Stomach (tissue), 9 donors: ENCODE measurements around the gene RHBG. TPM values are rescaled to one million over a fixed set of nuclear protein-coding genes. Genes with fewer than 3 reads are reported as not detected.
"Not testable (repeated sequence)": the region's sequence is repeated elsewhere in the genome, so short reads cannot be mapped to it uniquely, and the experiment has no call there.

ENCODE experiments used
- DNase-seq, 2 donors: peaks; one replicate each; pipeline versions ENCODE4 v3.0.0 to v3.0.0-alpha.2; 2013 to 2019
- H3K27ac ChIP-seq, 5 donors: fragments of 200-600 bp in 4 of 5; sonication (generic) in 4 of 5; one replicate each; pipeline ENCODE4 v1.5.1; 2013 to 2019; ENCODE audit warnings: mild to moderate bottlenecking in 1 of 5, moderate library complexity in 1 of 5
- H3K27me3 ChIP-seq, 3 donors: fragments of 200-600 bp; sonication (generic); one replicate each; pipeline ENCODE4 v1.5.1; 2017 to 2019; ENCODE audit warnings: mixed run types in 1 of 3
- H3K36me3 ChIP-seq, 4 donors: fragments of 200-600 bp; sonication (generic); 1 replicate in 3 of 4; 2 replicates in 1 of 4; pipeline ENCODE4 v1.5.1; 2016 to 2019
- H3K4me1 ChIP-seq, 4 donors: fragments of 200-600 bp; sonication (generic); one replicate each; pipeline ENCODE4 v1.5.1; 2016 to 2019
- H3K4me3 ChIP-seq, 4 donors: fragments of 200-600 bp; sonication (generic) in 3 of 4; one replicate each; pipeline ENCODE4 v1.5.1; 2016 to 2019; ENCODE audit warnings: mild to moderate bottlenecking in 1 of 4
- H3K9me3 ChIP-seq, 4 donors: fragments of 200-600 bp; sonication (generic); one replicate each; pipeline ENCODE4 v1.5.1; 2016 to 2019
- EP300 ChIP-seq: sonication (generic); formaldehyde crosslinking; IDR thresholded peaks from one replicate; pipeline ENCODE4 v1.6.1; 2017; ENCODE audit warnings: antibody characterized with exemption
- POLR2A ChIP-seq, 4 donors: fragments of 450-650 bp; IDR thresholded peaks; one replicate each; pipeline ENCODE4 v1.6.1; 2016; ENCODE audit warnings: antibody characterized with exemption in 4 of 4, control low read depth in 2 of 4, mild to moderate bottlenecking in 1 of 4, moderate library complexity in 1 of 4
- POLR2AphosphoS5 ChIP-seq, 3 donors: sonication (generic); formaldehyde crosslinking; IDR thresholded peaks; one replicate each; pipeline ENCODE4 v1.6.1; 2016; ENCODE audit warnings: antibody characterized with exemption in 3 of 3
- WGBS, 5 donors: extraction: QIAGEN DNeasy Blood & Tissue Kit in 3 of 5; methylation state at CpG; one replicate each; pipeline versions ENCODE4 v1.1.5 to v1.1.7; 2013 to 2018; 5-methylcytosine and 5-hydroxymethylcytosine counted together
- intact Hi-C: fragments of 100-400 bp; cut with DNase I; formaldehyde crosslinking; loops from one replicate; pipeline ENCODE4 v1.15.1; 2023; ENCODE audit warnings: low total_unique reads
- polyA plus RNA-seq, 3 donors: library from polyadenylated mRNA; stranded (reverse); fragments of 200-250 nt; gene quantifications; one replicate each; pipeline ENCODE4 v1.2.3, GENCODE V29; 2013
- total RNA-seq, 5 donors: library from RNA; depleted of rRNA; stranded (reverse); fragments of >200 nt; gene quantifications; one replicate each; pipeline versions ENCODE4 v1.1.0 to v1.2.3, GENCODE V29; 2014 to 2016
- TF ChIP-seq, protein P1 (sequence below), 7 experiments: fragments of 450-650 bp in 4 of 7; fragments of 200-600 bp in 3 of 7; sonication (generic) in 3 of 7; IDR thresholded peaks; one replicate each; pipeline ENCODE4 v1.5.1; 2016 to 2019; ENCODE audit warnings: antibody characterized with exemption in 7 of 7, control low read depth in 2 of 7, mild to moderate bottlenecking in 1 of 7
- donor health status: healthy with polysubstance abuse.
- donor health status: Bipolar disorder and iron deficiency.
- donor health status: healthy.

RHBG gene
- total and polyA plus RNA-seq, 8 donors = 0.70 TPM; not detected in 7

DNA sequence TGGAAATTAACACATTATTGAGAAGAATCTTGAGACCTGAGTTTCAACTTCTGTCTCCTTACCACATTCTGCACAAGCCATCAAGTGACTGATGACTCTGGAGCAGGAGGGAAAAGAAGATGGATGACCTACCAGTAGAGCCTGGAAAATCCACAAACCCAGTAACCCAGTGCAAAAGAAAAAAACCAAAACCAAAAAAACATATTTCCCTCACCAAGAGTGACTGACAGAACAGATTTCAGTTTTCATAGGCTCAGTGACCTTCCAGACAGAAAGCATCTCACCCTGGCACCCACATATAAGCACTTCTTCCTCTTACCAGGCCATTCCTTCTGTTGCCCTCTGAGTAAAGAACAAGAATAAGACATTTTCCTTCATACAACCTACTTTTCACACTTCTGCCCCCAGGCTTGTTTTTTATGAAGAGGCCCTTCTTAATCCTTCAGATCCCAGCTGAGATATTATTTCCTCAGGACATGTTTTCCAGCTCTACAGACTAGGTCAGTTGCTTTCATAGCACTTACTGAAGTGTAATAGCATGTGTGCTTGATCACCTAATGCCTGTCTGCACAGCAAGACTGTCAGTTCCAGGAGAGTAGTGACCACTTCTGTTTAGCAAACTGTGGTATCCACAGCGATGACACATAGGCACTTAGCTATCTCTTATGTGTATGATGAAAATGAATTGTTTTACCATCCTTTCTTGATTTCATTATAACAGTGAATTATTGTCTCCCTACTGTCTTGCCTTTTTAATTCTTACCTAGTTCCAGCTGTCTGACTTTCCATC is 26.6 kb upstream of the RHBG start:
- H3K27me3 ChIP-seq = peaks cover 0 to 7% (median 0%) of the 10 kb centered on the region in 3 donors
- TF ChIP-seq POLR2AphosphoS5 (IDR thresholded peaks at IDR 0.05) = no peak
- TF ChIP-seq, protein P1, sequence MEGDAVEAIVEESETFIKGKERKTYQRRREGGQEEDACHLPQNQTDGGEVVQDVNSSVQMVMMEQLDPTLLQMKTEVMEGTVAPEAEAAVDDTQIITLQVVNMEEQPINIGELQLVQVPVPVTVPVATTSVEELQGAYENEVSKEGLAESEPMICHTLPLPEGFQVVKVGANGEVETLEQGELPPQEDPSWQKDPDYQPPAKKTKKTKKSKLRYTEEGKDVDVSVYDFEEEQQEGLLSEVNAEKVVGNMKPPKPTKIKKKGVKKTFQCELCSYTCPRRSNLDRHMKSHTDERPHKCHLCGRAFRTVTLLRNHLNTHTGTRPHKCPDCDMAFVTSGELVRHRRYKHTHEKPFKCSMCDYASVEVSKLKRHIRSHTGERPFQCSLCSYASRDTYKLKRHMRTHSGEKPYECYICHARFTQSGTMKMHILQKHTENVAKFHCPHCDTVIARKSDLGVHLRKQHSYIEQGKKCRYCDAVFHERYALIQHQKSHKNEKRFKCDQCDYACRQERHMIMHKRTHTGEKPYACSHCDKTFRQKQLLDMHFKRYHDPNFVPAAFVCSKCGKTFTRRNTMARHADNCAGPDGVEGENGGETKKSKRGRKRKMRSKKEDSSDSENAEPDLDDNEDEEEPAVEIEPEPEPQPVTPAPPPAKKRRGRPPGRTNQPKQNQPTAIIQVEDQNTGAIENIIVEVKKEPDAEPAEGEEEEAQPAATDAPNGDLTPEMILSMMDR (IDR thresholded peaks at IDR 0.05) = no peak
- TF ChIP-seq EP300 = no peak
- no peak for TF ChIP-seq POLR2A (IDR thresholded peaks at IDR 0.05)
- H3K9me3 ChIP-seq = no peaks in the 10 kb centered on the region
- H3K27ac ChIP-seq = no peak overlapping the region
- no peaks in the 10 kb centered on the region for H3K36me3 ChIP-seq
- 88 to 97% (median 94%) methylated on average over 1 of the region's 1 CpG for WGBS, 5 donors
- no peak overlapping the region for H3K4me3 ChIP-seq
- intact Hi-C loops = no loop called here
- DNase-seq = no peak
- peaks cover 1 to 2% (median 2%) of the 10 kb centered on the region in 4 donors for H3K4me1 ChIP-seq

DNA sequence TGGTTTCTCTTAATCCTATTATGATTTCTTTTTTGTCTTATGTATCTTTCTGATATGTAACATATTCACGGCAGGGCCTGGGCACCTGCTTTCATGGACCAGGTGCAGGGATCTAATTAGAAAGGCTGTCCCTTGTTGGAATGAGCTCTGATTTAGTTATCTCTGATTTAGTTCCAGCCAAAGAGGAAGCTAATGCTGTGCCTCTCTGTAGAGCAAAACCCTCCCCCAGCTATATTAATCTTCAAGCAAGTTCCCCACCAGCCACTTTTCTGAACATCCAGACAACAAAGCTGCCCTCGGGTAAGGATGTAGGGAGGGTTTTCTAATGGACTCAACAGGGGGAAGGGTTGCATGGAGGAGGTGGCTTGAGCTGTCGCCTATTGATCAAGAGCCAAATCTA is 24.6 kb upstream of the RHBG start:
- TF ChIP-seq EP300 (no peak), POLR2A (IDR thresholded peaks at IDR 0.05) (no peak), POLR2AphosphoS5 (IDR thresholded peaks at IDR 0.05) (no peak)
- TF ChIP-seq, protein P1 (IDR thresholded peaks at IDR 0.05) = no peak
- H3K9me3 ChIP-seq = no peaks in the 10 kb centered on the region
- 36 to 61% (median 51%) methylated on average over 3 of the region's 3 CpGs for WGBS, 5 donors
- H3K27ac ChIP-seq = no peak overlapping the region
- DNase-seq = no peak
- intact Hi-C loops = no loop called here
- H3K27me3 ChIP-seq = peaks cover 0 to 7% (median 0%) of the 10 kb centered on the region in 3 donors
- no peak overlapping the region for H3K4me3 ChIP-seq
- no peaks in the 10 kb centered on the region for H3K4me1 ChIP-seq
- no peaks in the 10 kb centered on the region for H3K36me3 ChIP-seq

DNA sequence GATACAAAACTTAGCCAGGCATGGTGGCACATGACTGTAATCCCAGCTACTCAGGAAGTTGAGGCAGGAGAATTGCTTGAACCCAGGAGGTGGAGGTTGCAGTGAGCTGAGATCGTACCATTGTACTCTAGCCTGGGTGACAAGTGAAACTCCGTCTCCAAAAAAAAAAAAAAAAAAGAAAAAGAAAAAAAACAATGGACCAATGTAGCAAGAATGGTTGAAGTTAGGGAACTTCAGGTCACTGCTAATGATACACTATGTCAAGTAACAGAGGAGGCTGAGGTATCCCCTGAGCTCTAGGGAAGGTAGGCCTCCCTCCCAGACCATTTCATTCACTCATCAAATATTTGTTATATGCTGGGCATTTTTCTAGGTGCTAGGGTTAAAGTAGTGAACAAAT is 23.0 kb upstream of the RHBG start:
- H3K27ac ChIP-seq, H3K27me3 ChIP-seq, DNase-seq, H3K9me3 ChIP-seq, H3K4me3 ChIP-seq, intact Hi-C loops, H3K36me3 ChIP-seq, H3K4me1 ChIP-seq: not testable (repeated sequence)
- whole genome bisulfite sequencing, 5 donors = 83 to 100% (median 93%) methylated on average over 2 of the region's 2 CpGs

DNA sequence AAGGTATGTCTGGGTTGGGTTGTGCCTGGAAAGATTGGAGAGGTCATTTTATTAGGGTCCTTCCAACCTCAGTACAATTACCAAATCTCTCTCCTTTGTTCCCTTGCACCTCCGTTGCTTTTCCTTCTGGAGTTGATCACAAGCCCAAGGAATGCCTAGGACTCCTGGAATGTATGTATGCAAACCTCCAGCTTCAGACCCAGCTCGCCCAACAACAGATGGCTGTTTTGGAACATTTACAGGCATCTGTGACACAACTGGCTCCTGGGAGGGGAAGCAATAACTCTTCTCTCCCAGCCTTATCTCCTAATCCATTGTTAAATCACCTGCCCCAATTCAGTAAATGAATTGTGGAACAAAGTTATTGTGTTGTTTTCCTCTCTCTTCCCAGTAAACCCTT is 22.4 kb upstream of the RHBG start:
- no peak for DNase-seq
- Histone ChIP-seq H3K36me3 (no peaks in the 10 kb centered on the region), H3K27ac (no peak overlapping the region), H3K9me3 (no peaks in the 10 kb centered on the region), H3K27me3 (peaks cover 0 to 7% (median 0%) of the 10 kb centered on the region in 3 donors), H3K4me3 (no peak overlapping the region), H3K4me1 (no peaks in the 10 kb centered on the region)
- WGBS, 5 donors = 42 to 63% (median 58%) methylated on average over 2 of the region's 2 CpGs
- no peak for TF ChIP-seq POLR2A (IDR thresholded peaks at IDR 0.05)
- TF ChIP-seq, protein P1 (IDR thresholded peaks at IDR 0.05) = no peak
- TF ChIP-seq POLR2AphosphoS5 (IDR thresholded peaks at IDR 0.05) = no peak
- no peak for TF ChIP-seq EP300
- intact Hi-C loops = no loop called here

DNA sequence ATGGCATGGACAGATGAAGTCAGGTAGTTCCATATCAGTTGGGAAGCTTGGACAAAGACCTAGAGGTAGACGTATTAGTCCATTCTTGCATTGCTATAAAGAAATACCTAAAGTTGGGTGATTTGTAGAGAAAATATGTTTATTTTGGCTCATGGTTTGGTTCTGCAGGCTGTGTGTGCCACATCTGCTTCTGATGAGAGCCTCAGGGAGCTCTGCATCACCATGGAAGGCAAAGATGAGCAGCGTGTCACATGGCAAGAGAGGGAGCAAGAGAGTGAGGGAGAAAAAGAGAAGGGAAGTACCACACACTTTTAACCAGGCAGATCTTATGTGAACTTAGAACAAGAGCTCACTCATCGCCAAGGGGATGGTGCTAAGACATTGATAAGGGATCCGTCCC is 21.7 kb upstream of the RHBG start:
- peaks cover 0 to 7% (median 0%) of the 10 kb centered on the region in 3 donors for H3K27me3 ChIP-seq
- no peak overlapping the region for H3K27ac ChIP-seq
- H3K4me1 ChIP-seq = no peaks in the 10 kb centered on the region
- H3K9me3 ChIP-seq = no peaks in the 10 kb centered on the region
- H3K36me3 ChIP-seq = no peaks in the 10 kb centered on the region
- intact Hi-C loops = no loop called here
- no peak overlapping the region for H3K4me3 ChIP-seq
- TF ChIP-seq EP300 = no peak
- TF ChIP-seq POLR2AphosphoS5 (IDR thresholded peaks at IDR 0.05) = no peak
- TF ChIP-seq, protein P1 (IDR thresholded peaks at IDR 0.05) = no peak
- TF ChIP-seq POLR2A (IDR thresholded peaks at IDR 0.05) = no peak
- DNase-seq = no peak
- 84 to 91% (median 85%) methylated on average over 4 of the region's 4 CpGs for WGBS, 5 donors

DNA sequence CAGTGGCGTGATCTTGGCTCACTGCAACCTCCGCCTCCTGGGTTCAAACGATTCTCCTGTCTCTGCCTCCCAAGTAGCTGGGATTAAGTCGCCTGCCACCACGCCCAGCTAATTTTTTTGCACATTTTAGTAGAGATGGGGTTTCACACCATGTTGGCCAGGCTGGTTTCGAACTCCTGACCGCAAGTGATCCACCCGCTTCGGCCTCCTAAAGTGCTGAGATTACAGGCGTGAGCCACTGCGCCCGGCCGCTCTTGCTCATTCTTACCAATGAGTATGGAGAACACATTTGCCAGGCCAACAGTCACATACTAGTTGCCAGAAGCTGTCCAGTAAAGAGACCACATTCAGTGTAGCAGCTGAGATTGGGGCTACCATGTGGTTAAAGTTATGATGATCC is 16.5 kb upstream of the RHBG start:
- H3K4me1 ChIP-seq, DNase-seq, H3K9me3 ChIP-seq, H3K27ac ChIP-seq, H3K4me3 ChIP-seq, H3K36me3 ChIP-seq, intact Hi-C loops: not testable (repeated sequence)
- H3K27me3 ChIP-seq = peaks cover 0 to 27% (median 12%) of the 10 kb centered on the region in 3 donors
- WGBS, 5 donors = 90 to 95% (median 93%) methylated on average over 13 of the region's 13 CpGs
